Measurements from ENCODE around the gene TEX51.

Gene TEX51

GRCh38 chr2:126886211-126886915 lies 12.3 kb upstream of the TEX51 start:
- H3F3A ChIP-seq (ENCODE audit: insufficient read depth, low read length): no peaks in the 10 kb centered on the region
- no peak overlapping the region; the same call in 1 of the 2 replicates for H3K4me2 ChIP-seq (ENCODE audit: low read depth, low read length)
- H3K27me3 ChIP-seq (replicated peaks; ENCODE audit: insufficient read depth, low read length): no peaks in the 10 kb centered on the region
- TF ChIP-seq CTCF (IDR thresholded peaks at IDR 0.05; ENCODE audit: low read length) (peak; percentile 40), EZH2phosphoT487 (IDR thresholded peaks at IDR 0.05; ENCODE audit: low read length) (no peak)
- no peaks in the 10 kb centered on the region for H3K36me3 ChIP-seq (replicated peaks; ENCODE audit: insufficient read depth, low read length)
- peak; percentile 27 for DNase-seq
- no peaks in the 10 kb centered on the region for H4K20me1 ChIP-seq (ENCODE audit: insufficient read depth, low read length)
- H3K9ac ChIP-seq (ENCODE audit: low read length): no peak overlapping the region
- no peak overlapping the region for H3K27ac ChIP-seq (ENCODE audit: low read length)
- no peaks in the 10 kb centered on the region for H3K79me2 ChIP-seq (ENCODE audit: low read length)
- H3K9me3 ChIP-seq (replicated peaks; ENCODE audit: insufficient read depth, low read length): no peaks in the 10 kb centered on the region; the same call in 1 of the 2 replicates
- no peak overlapping the region for H3K4me3 ChIP-seq (ENCODE audit: low read length)
- 0 out of 2 replicates have a peak overlapping the region, but pooled peaks have one; percentile 0 for H2AFZ ChIP-seq (ENCODE audit: low read length)
- no peaks in the 10 kb centered on the region for H3K4me1 ChIP-seq (ENCODE audit: low read length)
- H3K9me2 ChIP-seq (replicated peaks; ENCODE audit: insufficient read depth, low read length): no peaks in the 10 kb centered on the region

GRCh38 chr2:126886916-126887280 lies 11.8 kb upstream of the TEX51 start:
- H3K27ac ChIP-seq (ENCODE audit: low read length): no peak overlapping the region
- no peaks in the 10 kb centered on the region for H3K27me3 ChIP-seq (replicated peaks; ENCODE audit: insufficient read depth, low read length)
- no peaks in the 10 kb centered on the region for H3F3A ChIP-seq (ENCODE audit: insufficient read depth, low read length)
- H3K79me2 ChIP-seq (ENCODE audit: low read length): no peaks in the 10 kb centered on the region
- DNase-seq: no peak
- H3K4me2 ChIP-seq (ENCODE audit: low read depth, low read length): no peak overlapping the region
- no peaks in the 10 kb centered on the region for H3K9me2 ChIP-seq (replicated peaks; ENCODE audit: insufficient read depth, low read length)
- H4K20me1 ChIP-seq (ENCODE audit: insufficient read depth, low read length): no peaks in the 10 kb centered on the region
- H3K4me3 ChIP-seq (ENCODE audit: low read length): no peak overlapping the region
- no peaks in the 10 kb centered on the region for H3K4me1 ChIP-seq (ENCODE audit: low read length)
- H2AFZ ChIP-seq (ENCODE audit: low read length): no peak overlapping the region
- no peak for TF ChIP-seq CTCF (IDR thresholded peaks at IDR 0.05; ENCODE audit: low read length)
- no peak for TF ChIP-seq EZH2phosphoT487 (IDR thresholded peaks at IDR 0.05; ENCODE audit: low read length)
- no peak for TF ChIP-seq EZH2 (optimal IDR thresholded peaks at IDR 0.05; ENCODE audit: low read depth, low read length)
- no peaks in the 10 kb centered on the region; the same call in 1 of the 2 replicates for H3K9me3 ChIP-seq (replicated peaks; ENCODE audit: insufficient read depth, low read length)
- H3K36me3 ChIP-seq (replicated peaks; ENCODE audit: insufficient read depth, low read length): no peaks in the 10 kb centered on the region
- H3K9ac ChIP-seq (ENCODE audit: low read length): no peak overlapping the region

- H3K4me1 ChIP-seq (ENCODE audit: low read length): no peaks in the 10 kb centered on the region
- no peak overlapping the region for H3K4me2 ChIP-seq (ENCODE audit: low read depth, low read length)
- no peak for DNase-seq
- no peaks in the 10 kb centered on the region for H3K36me3 ChIP-seq (replicated peaks; ENCODE audit: insufficient read depth, low read length)
- no peak overlapping the region for H3K9ac ChIP-seq (ENCODE audit: low read length)
- H2AFZ ChIP-seq (ENCODE audit: low read length): no peak overlapping the region
- no peaks in the 10 kb centered on the region for H4K20me1 ChIP-seq (ENCODE audit: insufficient read depth, low read length)
- no peak overlapping the region for H3K27ac ChIP-seq (ENCODE audit: low read length)
- H3K9me2 ChIP-seq (replicated peaks; ENCODE audit: insufficient read depth, low read length): no peaks in the 10 kb centered on the region
- TF ChIP-seq CTCF (IDR thresholded peaks at IDR 0.05; ENCODE audit: low read length): no peak
- no peak for TF ChIP-seq EZH2phosphoT487 (IDR thresholded peaks at IDR 0.05; ENCODE audit: low read length)
- no peak for TF ChIP-seq EZH2 (optimal IDR thresholded peaks at IDR 0.05; ENCODE audit: low read depth, low read length)
- no peaks in the 10 kb centered on the region for H3K79me2 ChIP-seq (ENCODE audit: low read length)
- H3K9me3 ChIP-seq (replicated peaks; ENCODE audit: insufficient read depth, low read length): no peaks in the 10 kb centered on the region; the same call in 1 of the 2 replicates
- H3K27me3 ChIP-seq (replicated peaks; ENCODE audit: insufficient read depth, low read length): no peaks in the 10 kb centered on the region
- H3F3A ChIP-seq (ENCODE audit: insufficient read depth, low read length): no peaks in the 10 kb centered on the region
- H3K4me3 ChIP-seq (ENCODE audit: low read length): no peak overlapping the region
Observed at GRCh38 chr2:126887506-126887905, 11.2 kb upstream of the TEX51 start.
